ENCODE data around the gene BCAS3. TPM values are rescaled to one million over a fixed set of nuclear protein-coding genes. Genes with fewer than 3 reads are reported as not detected.
A peak's percentile ranks its signal among the peaks of the same experiment; 100 is the strongest.

Gene BCAS3
- total RNA-seq, 1 donor: 23.7 TPM

DNA sequence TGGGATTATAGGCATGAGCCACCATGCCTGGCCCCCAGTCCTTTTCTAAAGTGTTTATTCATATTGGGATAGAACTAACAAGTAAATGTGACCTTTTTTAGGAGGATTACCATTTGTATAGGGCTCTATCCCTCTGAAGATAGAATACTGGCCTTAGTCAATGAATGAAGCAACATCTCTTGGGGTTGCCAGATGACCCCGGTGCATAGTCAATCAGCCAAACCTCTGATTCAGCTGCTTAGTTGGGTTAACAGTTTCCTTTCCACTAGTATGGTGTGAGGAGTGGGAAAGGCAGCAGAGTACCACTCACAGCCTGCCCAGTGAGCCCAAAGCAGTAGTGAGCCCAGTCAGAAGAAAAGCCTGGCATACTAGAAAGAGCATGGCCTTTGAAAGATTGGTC lies 627.4 kb downstream of the BCAS3 start:
- H3K4me3 ChIP-seq (ENCODE audit: low read depth, low read length): no peak overlapping the region
- no peak for DNase-seq (ENCODE audit: low read depth)
- TF ChIP-seq, protein P1, sequence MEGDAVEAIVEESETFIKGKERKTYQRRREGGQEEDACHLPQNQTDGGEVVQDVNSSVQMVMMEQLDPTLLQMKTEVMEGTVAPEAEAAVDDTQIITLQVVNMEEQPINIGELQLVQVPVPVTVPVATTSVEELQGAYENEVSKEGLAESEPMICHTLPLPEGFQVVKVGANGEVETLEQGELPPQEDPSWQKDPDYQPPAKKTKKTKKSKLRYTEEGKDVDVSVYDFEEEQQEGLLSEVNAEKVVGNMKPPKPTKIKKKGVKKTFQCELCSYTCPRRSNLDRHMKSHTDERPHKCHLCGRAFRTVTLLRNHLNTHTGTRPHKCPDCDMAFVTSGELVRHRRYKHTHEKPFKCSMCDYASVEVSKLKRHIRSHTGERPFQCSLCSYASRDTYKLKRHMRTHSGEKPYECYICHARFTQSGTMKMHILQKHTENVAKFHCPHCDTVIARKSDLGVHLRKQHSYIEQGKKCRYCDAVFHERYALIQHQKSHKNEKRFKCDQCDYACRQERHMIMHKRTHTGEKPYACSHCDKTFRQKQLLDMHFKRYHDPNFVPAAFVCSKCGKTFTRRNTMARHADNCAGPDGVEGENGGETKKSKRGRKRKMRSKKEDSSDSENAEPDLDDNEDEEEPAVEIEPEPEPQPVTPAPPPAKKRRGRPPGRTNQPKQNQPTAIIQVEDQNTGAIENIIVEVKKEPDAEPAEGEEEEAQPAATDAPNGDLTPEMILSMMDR (IDR thresholded peaks at IDR 0.05; ENCODE audit: insufficient read depth, low read depth, low read length): no peak

DNA sequence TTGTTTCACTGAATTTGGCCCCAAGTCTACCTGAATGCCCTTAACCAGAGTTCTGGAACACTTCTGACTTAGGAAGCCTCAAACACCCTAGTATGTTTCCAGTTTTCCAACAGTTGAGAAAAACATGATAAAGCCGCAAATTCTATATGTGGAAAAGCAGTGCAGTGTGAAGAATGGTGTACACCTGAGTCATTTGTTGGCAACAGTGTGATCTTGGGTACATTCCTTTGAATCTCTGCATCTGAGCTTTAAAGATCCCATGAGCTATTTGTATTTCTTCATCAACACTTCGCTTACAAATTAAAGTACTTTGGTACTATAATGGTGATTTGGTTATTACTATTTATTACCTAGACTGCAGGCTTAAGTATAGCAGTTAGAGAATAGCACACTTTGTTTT lies 628.4 kb downstream of the BCAS3 start:
- no peak overlapping the region for H3K4me3 ChIP-seq (ENCODE audit: low read depth, low read length)
- no peak for DNase-seq (ENCODE audit: low read depth)
- TF ChIP-seq, protein P1 (IDR thresholded peaks at IDR 0.05; ENCODE audit: insufficient read depth, low read depth, low read length): no peak

DNA sequence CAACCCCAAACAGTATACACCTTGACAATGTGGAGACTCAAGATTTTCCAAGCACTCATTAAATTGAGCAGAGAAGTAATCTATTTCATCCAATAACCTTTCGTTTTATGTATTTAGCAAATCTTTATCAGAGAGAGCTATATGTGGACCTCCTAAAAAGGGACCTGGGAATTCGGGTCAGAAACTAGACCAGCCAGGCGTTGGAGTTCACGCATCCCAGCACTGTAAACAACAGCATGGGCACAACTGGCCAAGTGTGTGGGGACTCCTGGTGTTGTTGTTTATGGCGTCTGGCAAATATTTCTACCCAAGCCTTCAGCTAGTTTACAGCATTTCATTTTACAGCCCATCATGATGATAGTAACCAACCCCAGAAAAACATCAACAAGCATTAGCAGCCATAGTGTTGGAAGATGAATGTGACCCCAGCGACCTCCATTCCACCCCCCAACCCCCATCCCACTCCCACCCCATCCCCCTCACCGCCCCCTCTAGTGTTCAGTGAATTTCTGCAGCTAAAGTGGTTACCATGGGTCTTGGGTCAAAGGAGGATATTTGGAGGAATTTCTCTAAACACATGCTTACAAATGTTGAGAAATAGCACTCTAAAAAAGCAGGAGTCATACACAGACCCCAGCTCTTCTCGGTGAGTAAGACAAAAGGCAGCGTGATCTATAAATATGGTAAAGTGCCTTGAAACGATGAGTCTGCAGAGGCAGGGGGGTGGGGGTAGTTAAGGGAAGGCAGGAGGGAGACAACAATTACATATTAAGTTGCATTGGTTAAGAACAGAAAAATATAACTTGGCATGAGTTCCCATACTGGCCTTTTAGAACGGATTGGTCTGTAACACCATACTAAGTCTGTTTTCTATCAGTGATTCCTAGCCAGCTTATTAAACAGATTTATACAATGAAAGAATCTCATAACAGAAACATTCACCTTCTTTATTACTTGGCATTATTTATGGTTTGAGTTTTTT lies 630.5 kb downstream of the BCAS3 start:
- peak; percentile 100 for DNase-seq (ENCODE audit: low read depth)
- TF ChIP-seq, protein P1 (IDR thresholded peaks at IDR 0.05; ENCODE audit: insufficient read depth, low read depth, low read length): peak; percentile 24
- H3K4me3 ChIP-seq (ENCODE audit: low read depth, low read length): no peak overlapping the region

DNA sequence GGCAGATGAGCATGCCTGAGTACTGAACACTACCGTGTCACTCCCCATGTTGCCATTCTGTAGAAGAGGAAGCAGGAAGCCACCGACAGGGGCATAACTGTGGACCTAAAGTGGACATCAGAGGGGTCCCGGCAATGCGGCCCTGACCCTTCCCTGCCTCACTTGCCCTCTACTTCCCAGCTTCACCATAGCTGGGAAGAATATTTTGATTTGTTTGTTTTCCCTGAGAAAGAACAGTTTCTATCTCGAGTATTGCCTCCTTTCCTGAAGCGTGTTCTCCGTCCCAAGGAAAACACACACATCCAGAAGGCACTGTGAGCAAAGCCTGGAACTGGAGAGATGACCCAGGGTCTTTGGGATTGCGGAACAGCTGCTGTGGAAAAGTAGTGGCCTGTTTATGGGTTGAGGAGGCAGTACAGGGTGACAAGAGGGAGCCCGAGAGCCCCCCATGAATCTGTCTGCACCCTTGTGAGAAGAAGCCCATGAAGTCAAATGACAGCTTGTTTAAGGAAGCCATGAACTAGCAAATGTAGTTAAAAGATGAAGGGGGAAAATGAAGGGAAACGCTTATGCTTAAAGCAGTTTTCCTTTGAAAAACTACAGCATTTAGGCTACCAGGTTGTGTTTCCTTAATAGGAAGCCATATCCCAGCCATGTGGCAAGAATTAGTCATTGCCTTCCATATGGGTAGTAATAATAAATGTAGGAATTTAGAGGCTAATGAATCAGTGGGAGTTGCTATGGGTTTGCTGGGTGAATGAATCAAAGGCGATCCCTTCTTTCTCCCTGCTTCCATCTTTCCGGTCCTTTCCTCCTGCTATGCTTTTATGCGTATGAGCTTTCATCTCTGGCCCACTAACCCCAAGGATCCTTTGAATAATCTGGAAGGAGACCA lies 632.0 kb downstream of the BCAS3 start:
- DNase-seq (ENCODE audit: low read depth): peak; percentile 91
- TF ChIP-seq, protein P1 (IDR thresholded peaks at IDR 0.05; ENCODE audit: insufficient read depth, low read depth, low read length): no peak
- no peak overlapping the region for H3K4me3 ChIP-seq (ENCODE audit: low read depth, low read length)

DNA sequence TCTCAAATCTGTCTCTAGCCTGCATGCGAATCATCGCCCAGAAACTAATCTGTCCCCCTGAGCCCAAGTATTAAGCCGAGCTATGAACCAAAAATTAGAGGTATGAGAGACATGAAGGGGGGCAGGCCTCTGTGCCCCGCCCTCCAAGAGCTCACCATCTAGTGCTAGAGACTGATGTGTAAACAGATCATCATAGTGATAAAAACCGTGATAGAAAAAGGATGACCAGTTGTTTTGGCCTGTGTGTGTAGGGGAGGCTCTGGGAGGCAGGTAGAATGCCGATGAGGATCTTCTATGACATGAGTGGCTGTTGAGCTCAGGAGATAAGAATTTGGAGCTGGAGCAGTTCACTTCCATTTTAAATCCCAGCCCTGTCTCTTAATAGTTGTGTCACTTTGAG lies 632.9 kb downstream of the BCAS3 start:
- no peak overlapping the region for H3K4me3 ChIP-seq (ENCODE audit: low read depth, low read length)
- TF ChIP-seq, protein P1 (IDR thresholded peaks at IDR 0.05; ENCODE audit: insufficient read depth, low read depth, low read length): no peak
- peak; percentile 53 for DNase-seq (ENCODE audit: low read depth)

DNA sequence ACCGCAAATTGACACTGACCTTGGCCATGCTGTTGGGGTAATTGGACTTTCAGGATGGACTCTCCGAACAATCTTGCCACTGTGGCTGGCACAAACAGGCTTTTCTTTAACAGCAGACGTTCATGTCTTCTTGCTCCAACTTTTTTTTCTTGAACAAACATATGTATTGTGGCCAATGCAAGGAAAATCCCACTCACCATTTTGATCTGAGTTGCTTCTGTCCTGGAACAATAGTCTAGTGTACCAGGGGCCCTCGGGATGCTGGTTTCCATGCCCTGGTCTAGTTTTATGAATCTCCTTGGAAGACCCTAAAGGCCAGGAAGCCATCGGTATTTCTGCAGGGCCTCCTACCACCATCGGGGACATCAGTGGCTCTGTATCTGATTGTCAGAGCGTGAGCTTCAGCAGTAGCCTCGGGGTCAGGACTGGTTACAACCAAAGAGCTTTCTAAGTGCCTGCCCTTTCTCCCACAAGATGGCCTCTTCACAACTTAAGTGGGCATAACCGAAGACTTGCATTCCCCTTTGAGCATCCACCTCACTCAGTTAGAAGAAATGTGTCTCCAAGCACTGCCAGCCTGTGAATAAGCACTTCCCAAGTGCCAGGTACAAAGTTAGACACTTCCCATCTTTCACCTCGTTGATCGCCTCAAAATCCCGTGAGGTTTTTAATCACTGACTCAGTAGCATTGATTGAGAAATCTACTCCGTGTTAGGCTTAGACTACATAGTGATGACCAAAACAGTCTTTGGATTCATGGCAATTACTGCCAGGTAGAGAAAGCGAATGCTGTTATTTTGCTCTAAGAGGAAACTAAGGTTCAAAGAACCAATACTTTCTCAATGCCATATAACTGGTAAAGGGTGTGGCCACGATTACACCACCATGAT lies 635.0 kb downstream of the BCAS3 start:
- no peak for DNase-seq (ENCODE audit: low read depth)
- TF ChIP-seq, protein P1 (IDR thresholded peaks at IDR 0.05; ENCODE audit: insufficient read depth, low read depth, low read length): no peak

More for the DNA sequence above, 635.0 kb downstream of the BCAS3 start:
- H3K4me3 ChIP-seq (ENCODE audit: low read depth, low read length): no peak overlapping the region
